Measurements from ENCODE around the gene DYNC1I1.
A peak's percentile ranks its signal among the peaks of the same experiment; 100 is the strongest.

Gene DYNC1I1

GRCh38 chr7:95793658-95794057 is 21.3 kb downstream of the DYNC1I1 start:
- H3K4me3 ChIP-seq (ENCODE audit: insufficient read length, low read depth) = no peak overlapping the region
- TF ChIP-seq ZNF274 (IDR thresholded peaks at IDR 0.05; ENCODE audit: low read depth, low read length) (no peak), YY1 (IDR thresholded peaks at IDR 0.05; ENCODE audit: insufficient read depth, insufficient read length) (no peak), SUZ12 (IDR thresholded peaks at IDR 0.05; ENCODE audit: extremely low read depth, insufficient read depth, insufficient read length) (no peak)
- DNase-seq (ENCODE audit: low read depth, low spot score) = no peak

GRCh38 chr7:95794917-95795515 is 22.7 kb downstream of the DYNC1I1 start:
- no peaks in the 10 kb centered on the region for H3K9me3 ChIP-seq (ENCODE audit: insufficient read depth, low read length)
- no peaks in the 10 kb centered on the region for H3K36me3 ChIP-seq (ENCODE audit: insufficient read depth, insufficient read length, low read length)
- no peaks in the 10 kb centered on the region for H3K27me3 ChIP-seq (ENCODE audit: insufficient read depth, insufficient read length)
- no peak overlapping the region for H3K9ac ChIP-seq (ENCODE audit: insufficient read length, low read depth)
- no peak for TF ChIP-seq SUZ12 (IDR thresholded peaks at IDR 0.05; ENCODE audit: extremely low read depth, insufficient read depth, insufficient read length)
- no peak for TF ChIP-seq ZNF274 (IDR thresholded peaks at IDR 0.05; ENCODE audit: low read depth, low read length)
- TF ChIP-seq YY1 (IDR thresholded peaks at IDR 0.05; ENCODE audit: insufficient read depth, insufficient read length) = no peak
- H3K4me1 ChIP-seq (ENCODE audit: insufficient read depth, insufficient read length) = no peaks in the 10 kb centered on the region
- peak; percentile 38 for DNase-seq (ENCODE audit: low read depth, low spot score)
- H3K4me3 ChIP-seq (ENCODE audit: insufficient read length, low read depth) = no peak overlapping the region

More at GRCh38 chr7:95793658-95794057, 21.3 kb downstream of the DYNC1I1 start:
- Histone ChIP-seq H3K36me3 (ENCODE audit: insufficient read depth, insufficient read length, low read length) (no peaks in the 10 kb centered on the region), H3K27me3 (ENCODE audit: insufficient read depth, insufficient read length) (no peaks in the 10 kb centered on the region), H3K9ac (ENCODE audit: insufficient read length, low read depth) (no peak overlapping the region), H3K9me3 (ENCODE audit: insufficient read depth, low read length) (no peaks in the 10 kb centered on the region), H3K4me1 (ENCODE audit: insufficient read depth, insufficient read length) (no peaks in the 10 kb centered on the region)

DNA sequence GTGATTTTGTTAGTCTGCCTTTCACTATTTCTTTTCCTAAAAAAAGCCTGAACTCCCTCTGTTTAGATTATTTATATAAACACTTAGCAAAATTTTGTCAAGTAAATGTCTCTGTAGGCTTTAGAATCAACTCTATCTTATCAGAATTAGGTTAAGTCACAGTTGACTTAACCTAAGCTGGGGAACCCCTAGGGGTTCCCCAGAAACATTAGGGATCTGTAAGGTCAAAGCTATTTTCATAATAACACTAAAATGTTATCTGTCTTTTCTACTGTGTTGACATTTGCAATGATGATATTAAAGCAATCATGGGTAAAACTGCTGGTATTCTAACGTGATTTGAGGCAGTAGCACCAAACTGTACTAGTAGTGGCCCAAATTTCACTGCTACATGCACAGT is 24.3 kb downstream of the DYNC1I1 start:
- no peaks in the 10 kb centered on the region for H3K9me3 ChIP-seq (ENCODE audit: insufficient read depth, low read length)
- H3K9ac ChIP-seq (ENCODE audit: insufficient read length, low read depth) = no peak overlapping the region
- DNase-seq (ENCODE audit: low read depth, low spot score) = no peak
- H3K4me3 ChIP-seq (ENCODE audit: insufficient read length, low read depth) = no peak overlapping the region
- no peaks in the 10 kb centered on the region for H3K27me3 ChIP-seq (ENCODE audit: insufficient read depth, insufficient read length)
- H3K4me1 ChIP-seq (ENCODE audit: insufficient read depth, insufficient read length) = no peaks in the 10 kb centered on the region
- no peaks in the 10 kb centered on the region for H3K36me3 ChIP-seq (ENCODE audit: insufficient read depth, insufficient read length, low read length)
- TF ChIP-seq SUZ12 (IDR thresholded peaks at IDR 0.05; ENCODE audit: extremely low read depth, insufficient read depth, insufficient read length) (no peak), YY1 (IDR thresholded peaks at IDR 0.05; ENCODE audit: insufficient read depth, insufficient read length) (no peak), ZNF274 (IDR thresholded peaks at IDR 0.05; ENCODE audit: low read depth, low read length) (no peak)

DNA sequence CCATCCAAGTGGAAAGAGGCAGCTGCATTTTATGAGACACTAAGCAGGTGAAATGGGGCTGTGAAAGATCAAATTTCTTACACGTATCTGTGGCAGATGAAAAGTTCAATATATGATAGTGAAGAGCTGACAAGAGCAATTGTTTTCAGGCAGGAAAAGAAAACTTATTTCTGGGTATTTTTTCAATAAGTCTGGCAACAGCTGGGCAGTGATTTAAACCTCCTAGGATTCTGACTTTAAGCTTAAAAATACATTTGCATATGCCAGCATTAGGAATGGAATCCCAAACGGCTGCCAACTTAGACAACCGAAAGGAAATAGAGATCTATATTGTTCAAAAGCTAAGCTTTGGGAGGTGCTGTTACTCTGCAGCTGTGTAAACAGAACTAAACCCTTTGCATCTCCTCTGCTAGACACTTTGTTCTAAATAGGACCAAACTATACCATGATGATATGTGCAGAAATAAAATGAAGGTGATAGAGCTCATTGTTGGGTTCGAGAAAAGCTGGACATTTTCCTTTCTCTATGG is 26.1 kb downstream of the DYNC1I1 start:
- H3K4me3 ChIP-seq (ENCODE audit: insufficient read length, low read depth) = no peak overlapping the region
- DNase-seq (ENCODE audit: low read depth, low spot score) = no peak
- no peaks in the 10 kb centered on the region for H3K27me3 ChIP-seq (ENCODE audit: insufficient read depth, insufficient read length)
- no peak overlapping the region for H3K9ac ChIP-seq (ENCODE audit: insufficient read length, low read depth)
- no peaks in the 10 kb centered on the region for H3K36me3 ChIP-seq (ENCODE audit: insufficient read depth, insufficient read length, low read length)
- TF ChIP-seq SUZ12 (IDR thresholded peaks at IDR 0.05; ENCODE audit: extremely low read depth, insufficient read depth, insufficient read length) (no peak), ZNF274 (IDR thresholded peaks at IDR 0.05; ENCODE audit: low read depth, low read length) (no peak)
- H3K9me3 ChIP-seq (ENCODE audit: insufficient read depth, low read length) = no peaks in the 10 kb centered on the region
- H3K4me1 ChIP-seq (ENCODE audit: insufficient read depth, insufficient read length) = no peaks in the 10 kb centered on the region

- Histone ChIP-seq H3K27me3 (ENCODE audit: insufficient read depth, insufficient read length) (no peaks in the 10 kb centered on the region), H3K4me1 (ENCODE audit: insufficient read depth, insufficient read length) (no peaks in the 10 kb centered on the region), H3K36me3 (ENCODE audit: insufficient read depth, insufficient read length, low read length) (no peaks in the 10 kb centered on the region), H3K4me3 (ENCODE audit: insufficient read length, low read depth) (no peak overlapping the region), H3K9ac (ENCODE audit: insufficient read length, low read depth) (no peak overlapping the region), H3K9me3 (ENCODE audit: insufficient read depth, low read length) (no peaks in the 10 kb centered on the region)
- no peak for TF ChIP-seq ZNF274 (IDR thresholded peaks at IDR 0.05; ENCODE audit: low read depth, low read length)
- no peak for TF ChIP-seq SUZ12 (IDR thresholded peaks at IDR 0.05; ENCODE audit: extremely low read depth, insufficient read depth, insufficient read length)
- TF ChIP-seq YY1 (IDR thresholded peaks at IDR 0.05; ENCODE audit: insufficient read depth, insufficient read length) = no peak
- no peak for DNase-seq (ENCODE audit: low read depth, low spot score)
These were observed 28.4 kb downstream of the DYNC1I1 start for GRCh38 chr7:95800787-95801186.

DNA sequence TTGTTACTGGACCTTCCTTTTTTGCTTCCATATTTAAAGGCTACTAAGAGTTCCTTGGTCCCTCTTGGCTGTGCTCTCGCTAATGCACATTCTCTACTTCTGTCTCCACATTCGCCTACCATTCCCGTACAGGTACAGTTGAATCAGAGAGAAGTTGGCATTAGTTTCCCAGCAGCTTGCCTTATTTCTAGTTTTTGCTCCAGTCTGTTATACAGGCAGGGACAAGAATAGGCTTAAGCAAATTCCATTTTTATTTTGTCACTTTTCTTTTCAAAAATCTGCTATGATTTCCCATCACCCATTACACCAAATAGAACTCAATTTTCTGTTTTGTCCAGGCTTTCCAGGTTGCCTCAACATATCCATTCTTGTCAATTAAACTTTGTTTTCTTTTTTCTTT is 29.9 kb downstream of the DYNC1I1 start:
- Histone ChIP-seq H3K9me3 (ENCODE audit: insufficient read depth, low read length) (no peaks in the 10 kb centered on the region), H3K27me3 (ENCODE audit: insufficient read depth, insufficient read length) (no peaks in the 10 kb centered on the region), H3K4me1 (ENCODE audit: insufficient read depth, insufficient read length) (no peaks in the 10 kb centered on the region), H3K9ac (ENCODE audit: insufficient read length, low read depth) (no peak overlapping the region), H3K36me3 (ENCODE audit: insufficient read depth, insufficient read length, low read length) (no peaks in the 10 kb centered on the region), H3K4me3 (ENCODE audit: insufficient read length, low read depth) (no peak overlapping the region)
- no peak for DNase-seq (ENCODE audit: low read depth, low spot score)
- TF ChIP-seq SUZ12 (IDR thresholded peaks at IDR 0.05; ENCODE audit: extremely low read depth, insufficient read depth, insufficient read length) = no peak
- TF ChIP-seq ZNF274 (IDR thresholded peaks at IDR 0.05; ENCODE audit: low read depth, low read length) = no peak
- TF ChIP-seq YY1 (IDR thresholded peaks at IDR 0.05; ENCODE audit: insufficient read depth, insufficient read length) = no peak

DNA sequence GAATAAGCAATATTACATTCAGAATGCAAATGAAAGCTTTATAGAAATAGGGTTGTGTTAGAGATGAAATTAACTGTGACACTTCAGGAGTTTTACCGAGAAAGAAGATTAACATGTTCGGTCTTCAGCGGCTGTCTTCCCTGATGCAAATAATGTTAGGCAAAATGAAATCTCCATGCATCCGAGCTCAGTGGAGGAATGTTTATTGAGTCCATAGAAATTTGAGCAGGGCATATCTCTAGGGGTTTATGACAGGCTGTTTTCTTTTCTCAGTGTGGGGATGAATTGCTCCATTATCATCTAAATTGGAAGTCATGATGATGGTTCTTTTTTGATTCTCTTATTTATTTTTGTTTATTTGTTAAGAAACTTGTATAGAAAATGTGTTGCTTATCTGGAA is 31.7 kb downstream of the DYNC1I1 start:
- no peak overlapping the region for H3K4me3 ChIP-seq (ENCODE audit: insufficient read length, low read depth)
- no peaks in the 10 kb centered on the region for H3K9me3 ChIP-seq (ENCODE audit: insufficient read depth, low read length)
- no peaks in the 10 kb centered on the region for H3K27me3 ChIP-seq (ENCODE audit: insufficient read depth, insufficient read length)
- H3K36me3 ChIP-seq (ENCODE audit: insufficient read depth, insufficient read length, low read length) = no peaks in the 10 kb centered on the region
- DNase-seq (ENCODE audit: low read depth, low spot score) = no peak
- no peak for TF ChIP-seq YY1 (IDR thresholded peaks at IDR 0.05; ENCODE audit: insufficient read depth, insufficient read length)
- TF ChIP-seq SUZ12 (IDR thresholded peaks at IDR 0.05; ENCODE audit: extremely low read depth, insufficient read depth, insufficient read length) = no peak
- no peak for TF ChIP-seq ZNF274 (IDR thresholded peaks at IDR 0.05; ENCODE audit: low read depth, low read length)
- no peaks in the 10 kb centered on the region for H3K4me1 ChIP-seq (ENCODE audit: insufficient read depth, insufficient read length)
- no peak overlapping the region for H3K9ac ChIP-seq (ENCODE audit: insufficient read length, low read depth)
